GM19397 (cell line): ENCODE results near the gene ADRA2B.
"Not testable (repeated sequence)": the region's sequence is repeated elsewhere in the genome, so short reads cannot be mapped to it uniquely, and the experiment has no call there.

Experiments
- ATAC-seq: cut with Tn5 transposase; IDR thresholded peaks from one replicate; pipeline ENCODE4 v1.9.1; 2021; ENCODE audit warnings: mild to moderate bottlenecking, moderate library complexity; ENCODE audit not compliant: unreplicated experiment

ADRA2B gene

GRCh38 chr2:96071977-96072491 is 44.3 kb downstream of the ADRA2B start:
- not testable (repeated sequence) for ATAC-seq

GRCh38 chr2:96071087-96071976 is 45.0 kb downstream of the ADRA2B start:
- not testable (repeated sequence) for ATAC-seq

DNA sequence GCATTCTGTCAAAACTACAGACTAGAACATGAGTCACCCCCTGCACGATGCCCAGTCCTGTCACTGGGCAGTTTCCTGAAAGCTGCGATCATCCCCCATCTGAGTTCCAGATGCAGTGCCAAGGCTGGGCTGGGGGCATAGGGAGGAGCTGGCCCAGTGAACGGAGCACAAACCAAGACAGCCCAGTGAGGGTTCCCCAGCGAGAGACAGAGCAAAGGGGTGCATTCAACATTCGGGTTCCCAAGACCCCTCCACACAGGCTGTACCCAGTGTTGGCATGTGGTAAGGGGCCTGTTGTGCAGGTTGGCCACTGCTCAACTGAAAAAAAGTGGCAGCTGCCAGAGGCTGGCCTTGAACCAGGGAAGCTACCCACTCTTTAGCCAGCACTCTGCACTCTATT is 46.0 kb downstream of the ADRA2B start:
- not testable (repeated sequence) for ATAC-seq

DNA sequence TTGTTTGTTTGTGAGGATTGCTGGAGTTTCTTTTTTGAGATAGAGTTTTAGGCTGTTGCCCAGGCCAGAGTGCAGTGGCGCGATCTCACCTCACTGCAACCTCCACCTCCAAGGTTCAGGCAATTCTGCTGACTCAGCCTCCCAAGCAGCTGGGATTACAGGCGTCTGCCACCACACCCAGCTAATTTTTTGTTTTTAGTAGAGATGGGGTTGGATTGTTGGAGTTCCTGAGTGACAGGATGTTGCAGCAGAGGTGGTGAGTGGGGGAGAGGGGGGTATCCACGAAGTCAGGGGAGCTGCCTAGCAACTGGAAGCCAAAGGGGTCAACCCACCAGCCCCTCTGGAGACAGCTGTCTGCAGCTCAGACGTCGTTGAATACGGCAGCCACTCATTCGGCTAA is 46.5 kb downstream of the ADRA2B start:
- not testable (repeated sequence) for ATAC-seq

DNA sequence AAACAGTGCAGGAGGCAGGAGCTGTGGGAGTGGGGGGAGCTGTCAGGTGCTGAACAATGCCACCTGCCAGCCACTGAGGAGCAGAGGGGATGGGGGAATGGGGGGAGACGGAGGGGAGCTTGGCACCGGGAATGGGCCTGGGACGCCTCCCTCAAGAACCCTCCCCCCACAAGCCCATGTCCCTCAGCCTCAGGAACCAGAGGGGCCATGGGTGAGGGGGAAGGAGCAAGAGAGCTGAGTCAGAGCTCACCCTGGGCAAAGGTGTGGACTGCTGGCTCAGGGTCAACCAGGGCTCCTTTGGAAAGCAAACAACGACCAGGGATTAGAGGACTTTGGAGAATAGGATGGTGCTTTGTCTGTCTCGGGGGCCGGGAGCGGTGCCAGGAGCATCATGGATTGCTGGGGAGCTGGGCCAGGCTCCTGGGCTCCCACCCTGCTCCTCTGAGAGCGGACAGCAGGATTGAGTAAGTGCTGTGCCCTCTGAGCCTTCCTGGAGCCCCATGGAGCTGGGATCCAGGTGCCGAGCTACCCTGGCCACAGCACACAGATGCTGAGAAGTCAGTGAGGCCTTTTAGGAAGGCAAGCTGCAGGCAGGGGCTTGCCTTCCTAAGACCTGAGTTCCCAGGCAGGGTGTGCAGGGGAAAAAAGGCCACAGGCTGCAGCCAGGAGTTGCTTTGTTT is 48.3 kb downstream of the ADRA2B start:
- not testable (repeated sequence) for ATAC-seq

GRCh38 chr2:96067098-96067660 is 49.2 kb downstream of the ADRA2B start:
- ATAC-seq = not testable (repeated sequence)

- not testable (repeated sequence) for ATAC-seq
Measured at GRCh38 chr2:96066511-96066910, 49.9 kb downstream of the ADRA2B start.

- ATAC-seq = not testable (repeated sequence)
Measured at GRCh38 chr2:96065954-96066353, 50.4 kb downstream of the ADRA2B start.

- ATAC-seq = no peak
Measured at GRCh38 chr2:96065381-96065930, 50.9 kb downstream of the ADRA2B start.

- ATAC-seq = not testable (repeated sequence)
Measured at GRCh38 chr2:96064760-96065159, 51.6 kb downstream of the ADRA2B start.

- not testable (repeated sequence) for ATAC-seq
Measured at GRCh38 chr2:96064047-96064675, 52.2 kb downstream of the ADRA2B start.

GRCh38 chr2:96063116-96063899 is 53.1 kb downstream of the ADRA2B start:
- not testable (repeated sequence) for ATAC-seq
